GM12878 (cell line): ENCODE results near the gene MANBA. TPM values are rescaled to one million over a fixed set of nuclear protein-coding genes. Genes with fewer than 3 reads are reported as not detected.

Experiments
- ATAC-seq: fragments of 200-7000 bp; cut with Tn5 transposase; 3 replicates; pipeline ENCODE4 v1.9.1; 2020; ENCODE audit warnings: mild to moderate bottlenecking, moderate library complexity
- BruUV-seq: library from RNA; stranded (reverse); fragments of 400-500 nt; replicated peaks from 2 replicates; lab custom pipeline; 2021; lab: Mats Ljungman, UMichigan
- CTCF ChIA-PET: fragments of 300-600 bp; sonication (Branson Sonifier 250); formaldehyde crosslinking; extraction: SDS; loops from one replicate; lab custom pipeline; 2021; ENCODE audit warnings: inconsistent platforms; lab: Yijun Ruan, JAX
- POLR2A ChIA-PET: fragments of 350-600 bp; formaldehyde crosslinking; extraction: SDS; loops from one replicate; lab custom pipeline; 2021; ENCODE audit warnings: inconsistent platforms; lab: Charles Lee
- RAD21 ChIA-PET: fragments of 300-600 bp; sonication (Branson Sonifier 250); formaldehyde crosslinking; loops from one replicate; lab custom pipeline; 2023; ENCODE audit warnings: antibody characterized with exemption; ENCODE audit not compliant: unreplicated experiment; lab: Charles Lee
- SMC1A ChIA-PET: fragments of 300-600 bp; sonication (Branson Sonifier 250); formaldehyde crosslinking; loops from one replicate; lab custom pipeline; 2023; ENCODE audit not compliant: unreplicated experiment, uncharacterized antibody; lab: Charles Lee
- DNase-seq: peaks from one replicate; pipeline ENCODE4 v3.0.0-alpha.2; 2011; ENCODE audit warnings: low read depth, low spot score
- FAIRE-seq: peaks from 3 replicates; lab custom pipeline; 2011; peaks lifted over from hg19 to GRCh38; lab: Jason Lieb, UNC
- H2AFZ ChIP-seq: 2 replicates; pipeline ENCODE4 v1.6.0; 2011; ENCODE audit warnings: low read depth, low read length, control low read depth; ENCODE audit not compliant: control insufficient read depth
- H3K27ac ChIP-seq: 2 replicates; pipeline ENCODE4 v1.5.1; 2011; ENCODE audit warnings: control low read depth; ENCODE audit not compliant: control insufficient read depth, insufficient read depth
- H3K27me3 ChIP-seq, 2 experiments: replicated peaks in 1 of 2; 2 replicates each; pipeline versions ENCODE4 v1.6.0 to v1.6.1; 2011; ENCODE audit warnings: low read length in 1 of 2; ENCODE audit not compliant: control insufficient read depth in 2 of 2, insufficient read depth in 2 of 2
- H3K36me3 ChIP-seq, 2 experiments: 2 replicates each; pipeline ENCODE4 v1.5.1; 2011; ENCODE audit warnings: low read length in 1 of 2; ENCODE audit not compliant: control insufficient read depth in 2 of 2, insufficient read depth in 2 of 2
- H3K4me1 ChIP-seq: 2 replicates; pipeline ENCODE4 v1.6.1; 2011; ENCODE audit warnings: mild to moderate bottlenecking, low read length, moderate library complexity, mixed read lengths; ENCODE audit not compliant: control insufficient read depth, insufficient read depth
- H3K4me2 ChIP-seq: 2 replicates; pipeline ENCODE4 v1.6.0; 2011; ENCODE audit warnings: control low read depth; ENCODE audit not compliant: control insufficient read depth, insufficient read depth
- H3K4me3 ChIP-seq: fragments of 200-600 bp; sonication (generic); 2 replicates; pipeline ENCODE4 v1.5.1; 2016
- H3K79me2 ChIP-seq: 2 replicates; pipeline ENCODE4 v1.6.0; 2011; ENCODE audit warnings: low read length; ENCODE audit not compliant: control insufficient read depth, insufficient read depth
- H3K9ac ChIP-seq: 2 replicates; pipeline ENCODE4 v1.8.0; 2011; ENCODE audit warnings: low read length, control low read depth, mixed read lengths; ENCODE audit not compliant: control insufficient read depth, insufficient read depth
- H3K9me3 ChIP-seq: replicated peaks from 3 replicates; pipeline ENCODE4 v1.5.1; 2011; ENCODE audit warnings: mild to moderate bottlenecking, low read length; ENCODE audit not compliant: control insufficient read depth, insufficient read depth
- H4K20me1 ChIP-seq: 2 replicates; pipeline ENCODE4 v1.6.0; 2011; ENCODE audit not compliant: control insufficient read depth, insufficient read depth
- BCL3 ChIP-seq: IDR thresholded peaks from 2 replicates; pipeline ENCODE4 v1.6.1; 2011; ENCODE audit warnings: borderline replicate concordance, low read depth, mild to moderate bottlenecking, moderate library complexity, low read length; ENCODE audit not compliant: insufficient read depth, poor library complexity, severe bottlenecking
- EGR1 ChIP-seq, 2 experiments: IDR thresholded peaks; 1 replicate in 1 of 2; 2 replicates in 1 of 2; pipeline ENCODE4 v1.6.1; 2011 to 2012; ENCODE audit warnings: low read depth in 2 of 2, low read length in 2 of 2, borderline replicate concordance in 1 of 2, mild to moderate bottlenecking in 1 of 2, moderate library complexity in 1 of 2
- ESRRA ChIP-seq: IDR thresholded peaks from 2 replicates; pipeline ENCODE4 v1.6.1; 2012; ENCODE audit warnings: mild to moderate bottlenecking, low read length, improper control_type of control experiment
- FOXM1 ChIP-seq: IDR thresholded peaks from 2 replicates; pipeline ENCODE4 v1.6.1; 2012; ENCODE audit warnings: low read depth, mild to moderate bottlenecking, inconsistent platforms, low read length, moderate library complexity
- SP1 ChIP-seq: IDR thresholded peaks from one replicate; pipeline ENCODE4 v1.6.1; 2011; ENCODE audit warnings: low read depth, low read length
- ZZZ3 ChIP-seq: IDR thresholded peaks from 2 replicates; pipeline ENCODE4 v1.6.1; 2011; ENCODE audit warnings: low read depth; ENCODE audit not compliant: control insufficient read depth, insufficient read length
- WGBS: methylation state at CpG from one replicate; pipeline ENCODE4 v1.1.6; 2016; ENCODE audit warnings: low lambda C conversion rate; ENCODE audit not compliant: insufficient replicate concordance, insufficient coverage; ENCODE audit errors: missing lambda C conversion rate; 5-methylcytosine and 5-hydroxymethylcytosine counted together
- in situ Hi-C: fragments of 300-500 bp; cut with MboI; formaldehyde crosslinking; loops from 9 replicates; pipeline ENCODE4 v1.14.3; 2018; ENCODE audit warnings: mixed read lengths
- intact Hi-C: fragments of 100-400 bp; cut with micrococcal nuclease; formaldehyde crosslinking; loops from one replicate; pipeline ENCODE4 v1.14.2; 2022; ENCODE audit not compliant: unreplicated experiment
- polyA plus RNA-seq, 11 experiments: library from polyadenylated mRNA; depleted of rRNA in 4 of 11; unstranded in 6 of 11; stranded (reverse) in 5 of 11; fragments of >200 nt; fragmentation: Nextera tagmentation in 4 of 11; fragmentation: Illumina TruSeq in 1 of 11; extraction: Ambion mirVana in 4 of 11; extraction: Trizol in 1 of 11; gene quantifications; 1 replicate in 1 of 11; 2 replicates in 10 of 11; pipeline versions ENCODE4 v1.2.1 to v1.2.3, GENCODE V29; 2011 to 2016; ENCODE audit warnings: inconsistent platforms in 2 of 11, missing spikeins in 2 of 11, low read depth in 1 of 11
- total RNA-seq, 4 experiments: library from RNA; depleted of rRNA in 3 of 4; stranded (reverse); fragments of >200 nt in 3 of 4; fragmentation: Illumina TruSeq in 1 of 4; extraction: Trizol in 1 of 4; gene quantifications; 2 replicates each; pipeline versions ENCODE4 v1.2.1 to v1.2.3, GENCODE V29; 2013 to 2021

MANBA gene
- total and polyA plus RNA-seq, 10 of the 15 experiments (the other 5 are each of a cell fraction or from before 2014, with no cell fraction given), result 3.8 to 19.0 (median 12.5) TPM

- TF ChIP-seq BCL3 (no peak), EGR1 (IDR thresholded peaks at IDR 0.05; ENCODE audit: borderline replicate concordance in 1 of 2, low read depth in 2 of 2, low read length in 2 of 2) (no peak)
Observed at GRCh38 chr4:102754044-102754443, 6.7 kb downstream of the MANBA start (continued).

- Histone ChIP-seq H3K79me2 (peaks cover 15% of the 10 kb centered on the region), H3K9me3 (peaks cover 1% of the 10 kb centered on the region; the same call in 1 of the 3 replicates), H4K20me1 (no peaks in the 10 kb centered on the region), H3K27ac (no peak overlapping the region), H3K36me3 (peaks cover 0 to 2% of the 10 kb centered on the region in 2 experiments; a peak in 1 of 4 replicates), H2AFZ (no peak overlapping the region), H3K27me3 (no peaks in the 10 kb centered on the region), H3K4me2 (no peak overlapping the region), H3K4me1 (no peaks in the 10 kb centered on the region; the same call in 1 of the 2 replicates), H3K4me3 (no peak overlapping the region), H3K9ac (no peak overlapping the region)
- peak; percentile 38; the same call in 1 of the 3 replicates for ATAC-seq
- intact Hi-C loops, result no loop called here
- CTCF ChIA-PET, result interaction anchor here (0.7 to 3.0 kb wide), 2 partner anchors 8 to 27 kb away, joined by 3 to 9 read pairs; no protein-coding TSS in a partner anchor
- TF ChIP-seq ZZZ3 (no peak), FOXM1 (no peak), SP1 (no peak), ESRRA (no peak)
- POLR2A ChIA-PET, result no interaction called here
- SMC1A ChIA-PET, result no interaction called here
- 73% methylated on average over 4 of the region's 4 CpGs for WGBS
- FAIRE-seq, result no peak
- BruUV-seq, result no TSS peak
- in situ Hi-C loops, result no loop called here
- no peak for DNase-seq
- RAD21 ChIA-PET, result no interaction called here
Observed at GRCh38 chr4:102751941-102752340, 8.8 kb downstream of the MANBA start.
